ENCODE data around the gene PPM1E.

DNA sequence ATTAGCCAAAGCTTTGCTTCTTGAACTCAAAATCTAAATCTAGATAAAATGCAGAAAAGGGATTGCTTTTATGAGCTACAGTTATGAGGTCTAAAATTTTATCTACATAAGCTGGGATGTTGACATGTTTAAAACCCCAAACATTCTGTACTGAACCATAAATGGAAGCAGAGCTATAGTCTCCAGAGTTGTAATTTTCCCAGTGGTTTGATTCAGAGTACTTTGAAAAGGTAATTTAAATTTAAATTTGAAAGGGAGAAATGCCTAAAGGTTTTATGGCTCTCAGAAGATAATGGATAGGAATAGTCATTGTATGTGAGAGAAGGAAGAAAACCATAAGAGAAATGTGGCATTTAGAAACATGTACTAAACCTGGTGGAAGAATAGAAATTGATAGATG is 163.2 kb downstream of the PPM1E start:
- TF ChIP-seq, protein P1, sequence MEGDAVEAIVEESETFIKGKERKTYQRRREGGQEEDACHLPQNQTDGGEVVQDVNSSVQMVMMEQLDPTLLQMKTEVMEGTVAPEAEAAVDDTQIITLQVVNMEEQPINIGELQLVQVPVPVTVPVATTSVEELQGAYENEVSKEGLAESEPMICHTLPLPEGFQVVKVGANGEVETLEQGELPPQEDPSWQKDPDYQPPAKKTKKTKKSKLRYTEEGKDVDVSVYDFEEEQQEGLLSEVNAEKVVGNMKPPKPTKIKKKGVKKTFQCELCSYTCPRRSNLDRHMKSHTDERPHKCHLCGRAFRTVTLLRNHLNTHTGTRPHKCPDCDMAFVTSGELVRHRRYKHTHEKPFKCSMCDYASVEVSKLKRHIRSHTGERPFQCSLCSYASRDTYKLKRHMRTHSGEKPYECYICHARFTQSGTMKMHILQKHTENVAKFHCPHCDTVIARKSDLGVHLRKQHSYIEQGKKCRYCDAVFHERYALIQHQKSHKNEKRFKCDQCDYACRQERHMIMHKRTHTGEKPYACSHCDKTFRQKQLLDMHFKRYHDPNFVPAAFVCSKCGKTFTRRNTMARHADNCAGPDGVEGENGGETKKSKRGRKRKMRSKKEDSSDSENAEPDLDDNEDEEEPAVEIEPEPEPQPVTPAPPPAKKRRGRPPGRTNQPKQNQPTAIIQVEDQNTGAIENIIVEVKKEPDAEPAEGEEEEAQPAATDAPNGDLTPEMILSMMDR (IDR thresholded peaks at IDR 0.05; ENCODE audit: low read depth, low read length, poor library complexity, severe bottlenecking), result no peak
- TF ChIP-seq EZH2phosphoT487 (IDR thresholded peaks at IDR 0.05; ENCODE audit: borderline replicate concordance, low read length), result no peak

Data from DOHH2 (cell line).